ENCODE data around the gene MSI2.

Gene MSI2

GRCh38 chr17:57677858-57678257 is 421.5 kb downstream of the MSI2 start:
- no peak overlapping the region for H3K4me3 ChIP-seq (ENCODE audit: low read length)
- no peak for DNase-seq (ENCODE audit: low read depth)
- TF ChIP-seq, protein P1, sequence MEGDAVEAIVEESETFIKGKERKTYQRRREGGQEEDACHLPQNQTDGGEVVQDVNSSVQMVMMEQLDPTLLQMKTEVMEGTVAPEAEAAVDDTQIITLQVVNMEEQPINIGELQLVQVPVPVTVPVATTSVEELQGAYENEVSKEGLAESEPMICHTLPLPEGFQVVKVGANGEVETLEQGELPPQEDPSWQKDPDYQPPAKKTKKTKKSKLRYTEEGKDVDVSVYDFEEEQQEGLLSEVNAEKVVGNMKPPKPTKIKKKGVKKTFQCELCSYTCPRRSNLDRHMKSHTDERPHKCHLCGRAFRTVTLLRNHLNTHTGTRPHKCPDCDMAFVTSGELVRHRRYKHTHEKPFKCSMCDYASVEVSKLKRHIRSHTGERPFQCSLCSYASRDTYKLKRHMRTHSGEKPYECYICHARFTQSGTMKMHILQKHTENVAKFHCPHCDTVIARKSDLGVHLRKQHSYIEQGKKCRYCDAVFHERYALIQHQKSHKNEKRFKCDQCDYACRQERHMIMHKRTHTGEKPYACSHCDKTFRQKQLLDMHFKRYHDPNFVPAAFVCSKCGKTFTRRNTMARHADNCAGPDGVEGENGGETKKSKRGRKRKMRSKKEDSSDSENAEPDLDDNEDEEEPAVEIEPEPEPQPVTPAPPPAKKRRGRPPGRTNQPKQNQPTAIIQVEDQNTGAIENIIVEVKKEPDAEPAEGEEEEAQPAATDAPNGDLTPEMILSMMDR (IDR thresholded peaks at IDR 0.05; ENCODE audit: insufficient read depth, low read depth, low read length, missing control alignments): no peak

GRCh38 chr17:57678393-57678792 is 422.1 kb downstream of the MSI2 start:
- TF ChIP-seq, protein P1 (IDR thresholded peaks at IDR 0.05; ENCODE audit: insufficient read depth, low read depth, low read length, missing control alignments): no peak
- no peak for DNase-seq (ENCODE audit: low read depth)
- no peak overlapping the region for H3K4me3 ChIP-seq (ENCODE audit: low read length)

- no peak for DNase-seq (ENCODE audit: low read depth)
- no peak overlapping the region for H3K4me3 ChIP-seq (ENCODE audit: low read length)
- TF ChIP-seq, protein P1 (IDR thresholded peaks at IDR 0.05; ENCODE audit: insufficient read depth, low read depth, low read length, missing control alignments): no peak
These were observed 423.0 kb downstream of the MSI2 start for GRCh38 chr17:57679356-57679755.

GRCh38 chr17:57679906-57680695 is 423.8 kb downstream of the MSI2 start:
- no peak overlapping the region for H3K4me3 ChIP-seq (ENCODE audit: low read length)
- TF ChIP-seq, protein P1 (IDR thresholded peaks at IDR 0.05; ENCODE audit: insufficient read depth, low read depth, low read length, missing control alignments): no peak
- no peak for DNase-seq (ENCODE audit: low read depth)

DNA sequence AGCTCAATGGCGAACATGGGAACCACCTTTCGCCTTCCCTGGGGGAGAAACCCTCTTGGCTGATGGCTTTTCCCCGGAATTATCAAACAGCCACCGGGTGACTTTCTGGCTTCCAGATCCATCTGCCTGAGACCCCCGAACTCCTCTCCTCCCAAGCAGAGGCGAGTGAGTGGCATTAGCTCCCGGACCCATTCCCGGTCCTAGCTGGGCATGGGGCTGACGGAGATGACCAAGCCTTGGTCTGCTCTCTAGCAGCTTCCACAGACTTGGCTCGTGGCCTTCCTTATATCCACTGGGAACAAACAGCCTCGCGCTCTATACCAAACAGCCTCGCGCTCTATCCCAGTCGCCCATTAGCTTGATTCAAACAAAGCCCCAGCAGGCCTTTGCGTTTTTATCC is 426.4 kb downstream of the MSI2 start:
- TF ChIP-seq, protein P1 (IDR thresholded peaks at IDR 0.05; ENCODE audit: insufficient read depth, low read depth, low read length, missing control alignments): no peak
- DNase-seq (ENCODE audit: low read depth): no peak
- H3K4me3 ChIP-seq (ENCODE audit: low read length): no peak overlapping the region

DNA sequence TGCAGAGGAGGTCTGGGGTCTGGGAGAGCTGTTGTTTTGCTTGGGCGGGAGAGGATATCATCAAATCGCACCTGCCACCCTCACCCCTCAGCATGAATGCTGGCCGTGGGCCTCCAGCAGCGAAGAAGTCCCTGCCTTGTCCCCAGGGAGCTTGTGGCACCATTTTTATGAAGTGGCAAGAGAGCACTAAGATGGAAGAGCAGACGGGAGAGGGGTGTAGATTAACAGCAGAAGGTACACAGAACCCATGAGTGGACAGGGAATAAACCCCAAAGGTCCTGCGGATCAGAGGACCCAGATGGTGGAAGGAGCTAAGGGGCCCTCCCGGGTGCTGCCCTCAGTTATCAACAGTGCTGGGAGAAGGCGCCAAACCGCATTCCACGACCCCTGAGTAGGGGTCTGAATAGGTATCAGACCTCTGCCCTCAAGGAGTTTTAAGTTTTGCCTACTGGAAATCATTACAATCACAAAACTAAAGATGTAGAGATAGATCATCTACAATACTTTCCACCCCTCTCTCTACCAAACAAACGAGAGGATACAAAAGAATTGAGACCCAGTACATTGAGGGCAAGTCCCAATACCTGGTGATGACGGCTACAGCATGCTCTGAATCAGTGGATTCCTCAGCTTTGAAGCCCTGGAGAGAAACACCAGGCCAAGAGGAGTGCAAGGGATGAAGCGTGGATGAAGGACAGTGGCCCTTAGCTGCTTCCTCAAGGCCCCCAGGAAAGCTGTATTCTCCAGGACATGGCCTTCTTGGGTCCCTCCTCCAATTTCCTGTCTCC is 428.6 kb downstream of the MSI2 start:
- no peak overlapping the region for H3K4me3 ChIP-seq (ENCODE audit: low read length)
- TF ChIP-seq, protein P1 (IDR thresholded peaks at IDR 0.05; ENCODE audit: insufficient read depth, low read depth, low read length, missing control alignments): no peak
- DNase-seq (ENCODE audit: low read depth): no peak

All from epithelial cell of esophagus (primary cell).